ENCODE results near the gene HUNK.
"Not testable (repeated sequence)": the region's sequence is repeated elsewhere in the genome, so short reads cannot be mapped to it uniquely, and the experiment has no call there.

The HUNK gene

DNA sequence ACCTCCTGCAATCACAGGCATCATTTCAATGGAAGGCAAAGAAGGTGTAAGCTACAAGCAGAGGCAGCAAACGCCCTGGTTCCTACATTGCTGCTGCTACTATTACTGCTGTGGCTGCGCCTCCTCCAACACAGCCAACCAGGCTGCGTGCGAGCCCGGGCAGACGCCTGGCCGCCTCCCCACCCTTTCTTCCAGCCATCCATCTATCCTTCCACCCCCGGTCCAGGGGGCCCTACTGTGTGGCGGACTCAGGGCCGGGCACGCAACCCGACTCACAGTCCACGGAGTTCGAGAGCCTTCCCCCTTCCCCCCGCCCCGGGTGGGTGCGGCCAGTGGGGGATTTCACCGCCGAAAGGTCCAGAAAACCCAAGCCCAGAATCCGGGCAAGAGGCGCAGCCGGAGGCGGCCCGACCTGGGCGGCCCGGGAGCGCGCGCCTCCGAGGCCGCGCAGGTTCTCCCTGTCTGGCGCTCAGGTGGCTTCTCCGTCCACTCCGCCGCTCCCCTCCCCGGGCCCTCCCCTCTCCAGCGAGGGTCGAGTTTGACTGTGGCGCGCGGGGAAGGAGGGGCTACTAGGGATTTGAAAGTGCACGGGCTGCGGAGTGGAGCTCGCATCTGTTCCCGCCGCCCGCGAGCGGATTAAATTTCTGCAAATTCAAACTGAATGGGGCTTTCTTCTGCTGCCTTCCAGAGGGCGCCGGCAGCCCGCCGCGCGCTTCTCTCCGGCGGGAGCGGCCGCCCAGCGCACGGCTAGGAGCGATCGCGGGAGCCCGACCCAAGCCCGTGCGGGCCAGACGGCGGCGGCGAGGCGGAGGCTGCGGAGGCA is at the start of gene HUNK:
HUNK (plus strand) TSS at position 569 of the 823 bp plus-strand sequence. CDS start 655 bp downstream, outside the sequence.
- no peak for DNase-seq

DNA sequence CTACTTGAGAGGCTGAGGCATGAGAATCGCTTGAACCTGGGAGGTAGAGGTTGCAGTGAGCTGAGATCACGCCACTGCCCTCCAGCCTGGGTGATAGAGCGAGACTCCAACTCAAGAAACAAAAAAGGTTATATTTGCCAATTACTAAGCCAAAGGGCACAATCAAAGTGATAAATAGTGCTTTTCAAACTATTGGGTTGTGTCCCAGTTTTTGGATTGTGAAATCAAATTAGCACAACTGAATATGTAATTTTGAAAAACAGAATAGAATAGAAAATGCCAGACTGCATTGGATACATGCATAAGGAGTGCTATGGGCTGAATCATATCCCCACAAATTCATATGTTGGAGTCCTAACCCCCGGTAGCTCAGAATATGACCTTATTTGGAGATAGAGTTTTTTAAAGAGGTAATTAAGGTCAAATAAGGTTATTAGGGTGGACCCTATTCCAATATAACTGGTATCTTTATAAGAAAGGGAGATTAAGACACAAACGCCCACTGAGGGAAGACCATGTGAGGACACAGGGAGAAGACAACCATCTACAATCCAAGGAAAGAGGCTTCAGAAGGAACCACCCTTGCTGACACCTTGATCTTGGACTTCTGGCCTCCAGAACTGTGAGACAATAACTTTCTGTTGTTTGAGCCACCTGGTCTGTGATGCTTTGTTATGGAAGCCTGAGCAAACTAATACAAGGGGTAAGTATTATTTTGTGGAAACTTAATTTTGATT is 42.9 kb upstream of the HUNK start:
- no peak for DNase-seq

DNA sequence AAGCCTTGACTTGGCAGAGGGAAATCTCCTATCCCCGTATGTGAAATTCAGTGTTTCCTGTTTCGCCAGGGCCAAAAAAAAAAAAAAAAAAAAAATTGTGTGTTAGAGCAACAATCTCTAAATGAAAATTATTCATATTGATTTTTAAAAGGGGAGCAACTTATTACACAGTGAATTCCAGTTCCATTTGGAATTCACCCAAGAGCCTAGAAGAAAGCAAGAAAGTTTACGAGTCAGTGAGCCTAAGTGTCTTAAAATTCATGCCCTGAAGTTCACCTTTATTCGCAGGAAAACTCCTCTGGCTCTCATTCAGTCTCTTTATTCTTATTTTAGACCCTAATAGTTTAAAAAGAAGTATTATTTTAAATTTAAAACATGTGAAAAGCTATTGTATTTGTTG is 42.1 kb upstream of the HUNK start:
- DNase-seq, result no peak

DNA sequence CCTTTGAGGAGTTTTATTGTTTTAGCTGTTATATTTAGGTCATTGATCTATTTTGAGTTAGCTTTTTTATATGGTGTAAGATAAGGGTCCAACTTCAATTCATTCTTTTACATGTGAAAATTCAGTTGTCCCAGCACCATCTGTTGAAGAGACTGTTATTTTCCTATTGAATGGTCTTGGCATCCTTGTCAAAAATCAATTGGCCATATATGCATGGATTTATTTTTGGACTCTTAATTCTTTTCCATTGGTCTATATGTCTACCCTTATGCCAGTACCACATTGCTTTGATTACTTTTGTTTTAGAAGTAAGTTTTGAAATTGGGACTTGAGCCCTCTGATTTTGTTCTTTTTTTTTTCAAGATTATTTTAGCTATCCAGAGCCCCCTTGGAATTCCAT is 35.8 kb upstream of the HUNK start:
- DNase-seq, result no peak

DNA sequence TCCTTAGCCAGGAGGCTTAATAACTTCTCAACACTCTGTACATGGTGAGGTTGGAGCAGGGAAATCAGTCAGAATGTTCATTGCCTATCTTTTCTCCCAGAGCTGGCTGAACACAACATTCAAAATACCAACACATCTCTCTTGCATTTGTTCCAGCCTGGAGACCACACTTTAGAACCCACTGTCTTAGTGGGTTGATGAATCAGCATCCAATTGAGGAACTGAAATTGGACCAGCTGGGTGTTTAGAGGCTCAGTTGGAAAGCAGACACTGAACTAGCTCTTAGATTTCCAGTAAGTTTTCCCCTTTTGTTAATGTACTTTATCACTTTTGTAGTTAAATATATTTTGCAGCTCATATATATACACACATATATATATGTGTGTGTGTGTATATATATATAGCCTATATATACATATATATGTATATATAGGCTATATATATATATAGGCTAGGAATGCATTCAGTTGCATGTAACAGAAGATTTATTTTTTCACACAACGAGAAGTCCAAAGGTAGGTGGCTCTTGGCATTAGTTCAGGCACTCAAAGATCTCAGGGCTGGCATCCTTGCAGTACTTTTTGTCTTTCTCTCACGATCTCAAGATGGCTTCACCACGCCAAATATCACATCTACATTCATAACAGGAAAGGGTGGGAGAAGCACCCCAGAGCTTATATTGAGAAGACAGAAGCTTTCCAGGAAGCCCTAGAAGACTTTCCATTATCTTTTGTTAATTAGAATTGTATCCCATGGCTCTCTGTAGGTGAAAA is 35.0 kb upstream of the HUNK start:
- DNase-seq, result peak; percentile 3

DNA sequence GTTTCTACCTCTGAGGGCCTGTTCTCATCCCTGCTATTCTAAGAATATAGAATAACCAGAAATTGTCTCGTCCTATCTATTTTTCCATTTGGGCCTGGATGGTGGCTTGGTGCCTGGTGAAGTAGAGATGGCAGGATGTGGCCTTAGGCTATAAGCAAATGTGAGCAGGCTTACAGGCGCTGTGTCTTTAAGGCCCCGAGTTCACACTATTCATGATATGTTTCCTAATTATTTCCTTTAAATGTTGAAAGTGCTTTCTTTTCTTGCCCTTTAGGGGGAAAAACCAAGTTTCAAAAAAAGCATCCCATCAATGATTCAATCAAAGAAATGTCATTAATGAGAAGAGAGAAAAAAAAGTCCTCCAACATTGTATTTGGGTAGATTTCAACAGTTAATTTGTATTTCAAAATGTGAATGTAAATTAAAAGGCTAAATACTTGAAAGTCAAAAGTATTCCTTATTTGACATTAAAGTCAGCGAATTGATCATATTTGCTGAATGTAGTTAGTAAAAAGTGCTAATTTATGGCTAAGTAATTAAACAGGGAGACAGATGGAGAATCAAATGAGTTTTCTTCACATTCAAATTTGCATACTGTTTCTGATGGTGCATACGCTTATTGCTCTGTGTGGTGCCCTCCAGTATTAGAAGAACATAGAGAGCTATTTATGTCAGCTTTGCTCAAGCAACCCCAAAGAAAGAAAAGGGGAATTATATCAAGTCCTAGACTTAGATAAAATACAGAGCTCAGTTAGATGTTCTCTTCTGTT is 34.0 kb upstream of the HUNK start:
- no peak for DNase-seq

DNA sequence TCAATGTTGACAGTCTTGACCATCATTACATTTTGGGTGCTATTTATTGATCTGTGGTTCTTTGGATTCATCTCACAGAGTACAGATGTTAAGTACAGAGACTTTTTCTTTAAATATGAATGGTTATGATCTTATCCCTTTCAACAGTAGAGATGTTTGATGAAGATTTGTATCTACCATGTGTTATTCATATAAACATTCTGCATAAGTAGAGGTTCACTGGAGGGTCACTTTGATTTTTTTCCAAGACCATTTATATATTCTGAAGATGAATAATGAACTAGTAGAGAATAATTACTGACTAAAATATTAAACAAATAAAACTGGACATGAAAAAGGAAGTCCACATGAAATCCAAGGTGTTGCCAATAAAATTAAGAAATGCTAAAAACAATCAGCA is 28.6 kb upstream of the HUNK start:
- no peak for DNase-seq

DNA sequence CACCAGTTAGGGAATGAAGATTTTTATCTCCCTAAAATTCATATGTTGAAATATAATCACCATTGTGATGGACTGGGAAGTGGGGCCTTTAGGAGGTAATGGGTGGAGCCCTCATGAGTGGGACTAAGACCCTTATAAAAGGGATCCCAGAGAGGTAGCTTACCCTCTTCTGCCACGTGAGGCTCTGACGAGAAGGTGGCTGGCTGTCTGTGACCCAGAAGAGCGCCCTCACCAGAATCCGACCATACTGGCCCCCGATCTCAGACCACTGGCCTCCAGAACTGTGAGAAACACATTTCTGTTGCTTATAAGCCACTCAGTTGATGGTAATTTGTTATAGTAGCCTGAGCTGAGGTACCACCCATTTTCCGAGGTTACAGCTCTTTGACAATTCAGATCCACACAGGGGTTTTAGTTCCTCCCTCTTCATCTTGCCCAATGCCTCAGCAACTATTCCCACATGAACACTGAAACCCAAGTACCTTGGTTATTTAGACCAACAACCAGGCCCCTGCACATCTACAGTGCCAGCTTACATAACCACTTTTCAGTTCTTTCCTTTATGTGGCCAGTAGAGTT is 27.6 kb upstream of the HUNK start:
- DNase-seq, result no peak

DNA sequence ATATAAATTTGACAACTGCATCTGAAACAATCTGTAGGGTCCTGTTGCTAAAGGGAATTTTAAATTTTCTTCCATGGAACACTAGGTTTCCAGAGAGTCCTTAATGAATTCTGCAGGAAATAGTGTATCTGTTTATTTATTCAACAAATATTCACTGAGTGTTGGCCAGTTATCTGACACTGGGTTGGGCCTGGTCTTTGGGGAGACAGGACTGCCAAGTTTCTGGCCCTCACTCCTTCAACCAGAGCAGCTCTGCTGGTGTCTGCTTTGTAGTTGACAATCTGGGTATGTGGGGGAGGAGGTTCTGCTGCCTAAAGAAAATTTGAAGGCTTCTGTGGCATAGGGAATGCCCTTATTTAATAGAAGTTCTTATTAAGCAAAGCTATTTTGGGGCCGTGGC is 26.1 kb upstream of the HUNK start:
- DNase-seq, result no peak

DNA sequence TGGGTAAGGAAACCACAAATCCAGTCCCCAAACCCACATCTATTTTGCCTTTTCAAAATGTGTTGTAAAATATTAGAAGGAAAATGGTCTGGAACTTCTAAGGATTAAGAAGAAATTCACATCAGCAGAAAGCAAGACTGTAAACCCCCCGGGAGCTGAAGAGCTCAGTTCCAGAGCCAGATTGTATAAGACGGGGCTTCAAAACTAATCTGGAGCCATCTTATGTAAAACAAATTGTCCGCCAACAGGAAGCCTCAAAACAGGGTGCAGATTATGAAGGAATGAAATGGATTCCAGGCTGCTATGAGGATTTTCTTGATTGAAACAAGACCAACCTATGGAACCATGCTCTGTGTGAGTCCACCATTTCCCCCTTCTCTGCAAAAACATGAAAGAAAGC is 25.1 kb upstream of the HUNK start:
- no peak for DNase-seq

DNA sequence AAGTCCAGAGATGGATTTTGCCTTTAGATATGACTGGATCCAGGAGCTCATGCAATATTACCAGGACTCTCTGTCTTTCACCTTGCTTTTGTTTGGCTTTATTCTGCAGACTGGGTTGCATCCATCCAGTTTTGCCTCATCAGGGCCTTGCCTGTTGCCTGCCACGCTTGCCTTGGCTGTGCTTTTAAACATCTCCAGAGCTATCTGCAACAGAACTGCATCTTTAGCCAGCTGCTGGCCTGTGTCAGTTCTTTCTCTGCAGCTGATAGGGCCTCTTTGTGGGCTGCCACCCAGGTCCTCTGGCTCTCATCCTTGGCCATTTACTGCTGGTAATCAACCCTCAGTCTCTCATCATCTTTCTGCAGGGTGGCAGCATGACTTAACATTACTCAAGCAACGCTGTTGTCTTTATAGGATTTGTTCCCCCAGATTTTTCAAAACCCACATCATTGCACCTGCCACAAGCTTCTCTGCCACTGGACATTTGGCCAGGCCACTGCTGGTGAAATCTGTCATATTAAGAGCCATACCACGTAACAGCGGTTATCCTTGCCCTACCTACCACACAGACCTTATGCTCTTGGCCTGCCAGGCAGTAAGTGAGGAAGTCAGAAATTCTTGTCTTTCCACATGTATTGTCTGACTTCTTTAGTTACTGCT is 24.4 kb upstream of the HUNK start:
- no peak for DNase-seq

DNA sequence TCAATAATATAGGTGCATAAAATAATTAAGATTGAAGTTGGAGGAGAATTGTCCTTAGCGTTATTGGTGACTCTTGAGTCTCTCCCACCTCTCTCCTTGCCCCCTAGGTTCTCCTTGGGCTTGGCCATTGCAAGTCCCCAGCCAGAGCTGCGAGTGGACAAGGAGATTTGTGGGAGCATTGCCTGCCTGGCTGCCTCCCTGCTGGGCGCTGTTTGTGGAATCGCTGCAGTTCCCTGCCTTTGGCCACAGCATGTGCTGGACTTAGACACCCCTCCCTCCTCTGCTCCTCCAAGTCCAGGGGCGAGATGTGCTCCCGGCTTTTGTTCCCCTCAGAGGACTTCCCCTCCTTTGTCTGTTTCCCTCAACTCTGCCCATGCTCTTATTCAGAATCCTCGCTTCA is 21.9 kb upstream of the HUNK start:
- no peak for DNase-seq

DNA sequence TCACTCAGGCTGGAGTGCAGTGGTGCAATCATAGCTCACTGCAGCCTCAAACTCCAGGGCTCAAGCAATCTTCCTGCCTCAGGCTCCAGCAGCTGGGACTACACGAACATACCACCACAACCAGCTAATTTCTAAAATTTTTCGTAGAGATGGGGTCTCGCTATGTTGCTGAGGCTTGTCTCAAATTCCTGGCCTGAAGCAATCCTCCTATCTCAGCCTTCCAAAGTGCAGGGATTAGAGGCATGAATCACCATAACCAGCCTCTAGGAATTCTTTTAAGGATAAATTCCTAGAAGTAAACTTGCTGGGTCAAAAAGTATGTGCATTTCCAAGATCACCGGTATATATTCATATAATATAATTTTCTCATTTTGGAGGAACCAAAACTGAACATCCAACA is 17.6 kb upstream of the HUNK start:
- DNase-seq, result no peak

DNA sequence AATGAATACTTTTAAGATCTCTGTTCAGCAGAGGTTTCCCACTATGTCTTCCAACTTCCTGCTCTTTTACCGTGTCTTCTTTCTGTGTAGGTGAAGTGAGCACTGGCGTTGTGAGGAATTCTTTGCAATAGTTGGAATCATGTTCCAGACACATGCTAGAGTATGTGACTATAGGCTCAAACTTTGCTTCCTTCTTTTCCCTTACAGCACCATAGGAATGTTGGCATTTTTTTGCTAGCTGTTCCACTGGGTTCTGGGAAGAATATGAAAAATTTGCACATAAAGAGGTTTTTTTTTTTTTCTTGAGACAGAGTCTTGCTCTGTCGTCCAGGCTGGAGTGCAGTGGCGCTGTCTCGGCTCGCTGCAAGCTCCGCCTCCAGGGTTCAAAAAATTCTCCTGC is 15.7 kb upstream of the HUNK start:
- DNase-seq, result no peak

DNA sequence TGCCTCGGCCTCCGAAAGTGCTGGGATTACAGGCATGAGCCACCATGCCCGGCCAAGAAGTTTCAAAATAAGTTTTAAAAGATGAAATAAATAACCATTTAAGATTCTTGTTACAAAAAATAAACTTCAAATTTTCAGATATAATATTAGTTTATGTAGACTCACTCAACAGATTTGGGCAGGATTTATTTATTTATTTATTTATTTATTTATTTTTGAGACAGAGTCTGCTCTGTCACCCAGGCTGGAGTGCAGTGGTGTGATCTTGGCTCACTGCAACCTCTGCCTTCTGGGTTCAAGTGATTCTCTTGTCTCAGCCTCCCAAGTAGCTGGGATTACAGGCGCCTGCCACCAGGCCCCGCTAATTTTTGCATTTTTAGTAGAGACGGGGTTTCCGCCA is 15.2 kb upstream of the HUNK start:
- DNase-seq, result not testable (repeated sequence)

DNA sequence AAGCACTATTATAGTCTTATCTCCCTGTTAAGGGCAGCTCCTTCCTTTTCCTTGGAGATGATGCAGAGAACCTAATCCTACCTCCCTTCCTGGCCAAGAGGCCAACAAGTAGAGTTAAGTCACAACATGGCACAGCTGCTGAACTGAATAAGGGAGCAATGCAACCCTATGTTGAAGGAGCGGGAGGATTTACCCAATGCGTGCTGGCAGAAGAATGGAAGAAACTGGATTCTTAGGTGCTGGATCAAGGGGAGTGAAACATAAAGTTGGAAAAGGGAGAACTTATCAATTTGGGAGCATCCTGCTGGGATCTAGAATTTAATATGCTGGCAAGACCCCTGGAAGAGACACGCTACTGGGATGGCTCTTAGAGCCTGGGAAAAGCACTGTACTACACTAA is 12.0 kb upstream of the HUNK start:
- no peak for DNase-seq

DNA sequence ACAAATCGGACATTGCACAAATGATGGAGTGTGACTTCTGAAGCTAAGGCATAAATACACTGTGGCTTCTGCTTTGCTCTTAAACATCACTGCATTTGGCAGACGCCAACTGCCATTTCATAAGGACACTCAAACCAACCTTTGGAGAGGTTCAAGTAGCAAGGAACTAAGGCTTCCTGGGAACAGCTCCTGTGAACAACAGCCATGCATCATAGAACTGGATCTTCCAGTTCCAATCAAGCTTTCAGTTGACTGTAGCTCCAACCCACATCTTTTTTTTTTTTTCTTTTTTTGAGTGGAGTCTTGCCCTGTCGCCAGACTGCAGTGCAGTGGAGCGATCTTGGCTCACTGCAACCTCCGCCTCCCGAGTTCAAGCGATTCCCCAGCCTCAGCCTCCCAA is 10.7 kb upstream of the HUNK start:
- no peak for DNase-seq

DNA sequence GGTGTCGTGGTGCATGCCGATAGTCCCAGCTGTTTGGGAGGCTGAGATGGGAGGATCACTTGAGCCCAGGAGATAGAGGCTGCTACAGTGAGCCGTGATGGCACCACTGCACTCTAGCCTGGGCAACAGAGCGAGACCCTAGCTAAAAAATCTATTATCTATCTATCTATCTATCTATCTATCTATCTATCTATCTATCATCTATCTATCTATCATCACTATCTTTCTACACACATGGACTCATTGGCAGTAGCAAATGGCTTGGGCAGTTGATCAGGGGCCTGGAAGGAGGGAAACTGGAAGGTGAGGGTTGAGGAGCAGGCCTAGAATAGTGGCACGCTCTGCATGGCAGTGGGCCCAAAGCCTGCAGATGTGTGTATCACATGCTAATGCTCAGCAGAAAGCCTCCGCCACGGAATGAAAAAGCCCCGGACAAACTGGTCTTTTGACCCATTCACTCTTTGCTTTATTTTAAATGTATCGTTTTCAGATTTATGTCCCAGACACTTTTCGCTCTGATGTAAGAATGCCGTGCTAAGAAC is 7.3 kb upstream of the HUNK start:
- no peak for DNase-seq

DNA sequence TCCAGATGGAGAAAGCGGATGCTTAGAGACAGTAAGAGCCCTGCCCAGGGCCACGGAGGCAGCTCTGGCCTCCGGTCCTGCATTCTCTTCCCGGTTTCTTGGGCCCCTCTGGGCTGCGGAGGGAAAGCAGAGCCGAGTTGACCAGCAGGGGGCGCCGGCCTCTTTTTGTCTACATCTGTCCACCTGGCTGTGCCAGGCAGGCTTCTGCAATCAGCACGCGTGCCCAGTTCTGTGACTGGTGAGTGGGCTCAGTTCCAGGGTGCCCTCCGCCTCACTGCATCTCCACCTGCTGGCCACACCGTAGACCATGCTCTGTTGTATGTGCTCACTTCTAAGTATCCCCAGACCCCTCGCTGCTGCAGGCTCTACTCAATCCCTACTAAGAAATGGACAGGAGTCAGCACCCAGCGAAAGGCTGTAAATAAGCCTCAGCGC is 6.7 kb upstream of the HUNK start:
- peak; percentile 64 for DNase-seq

DNA sequence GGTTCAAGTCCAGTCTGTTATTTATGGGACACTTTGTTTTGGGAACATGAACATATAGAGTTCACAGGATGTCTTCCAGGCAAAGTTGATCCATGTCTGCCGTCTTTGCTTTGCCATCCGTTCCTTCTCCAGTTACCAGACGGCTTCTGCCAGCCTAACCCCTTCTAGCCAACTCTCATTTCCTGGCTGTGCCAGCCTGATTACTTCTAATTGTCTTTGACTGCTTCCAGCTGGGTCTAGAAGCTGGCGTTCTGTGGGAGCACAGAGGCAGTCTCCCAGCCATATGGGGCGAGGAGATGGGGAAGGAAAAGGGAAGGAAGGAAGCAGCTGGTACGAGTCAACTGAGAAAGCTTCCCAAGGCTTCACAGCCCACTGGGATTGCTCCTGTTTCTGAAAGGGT is 3.1 kb upstream of the HUNK start:
- no peak for DNase-seq

DNA sequence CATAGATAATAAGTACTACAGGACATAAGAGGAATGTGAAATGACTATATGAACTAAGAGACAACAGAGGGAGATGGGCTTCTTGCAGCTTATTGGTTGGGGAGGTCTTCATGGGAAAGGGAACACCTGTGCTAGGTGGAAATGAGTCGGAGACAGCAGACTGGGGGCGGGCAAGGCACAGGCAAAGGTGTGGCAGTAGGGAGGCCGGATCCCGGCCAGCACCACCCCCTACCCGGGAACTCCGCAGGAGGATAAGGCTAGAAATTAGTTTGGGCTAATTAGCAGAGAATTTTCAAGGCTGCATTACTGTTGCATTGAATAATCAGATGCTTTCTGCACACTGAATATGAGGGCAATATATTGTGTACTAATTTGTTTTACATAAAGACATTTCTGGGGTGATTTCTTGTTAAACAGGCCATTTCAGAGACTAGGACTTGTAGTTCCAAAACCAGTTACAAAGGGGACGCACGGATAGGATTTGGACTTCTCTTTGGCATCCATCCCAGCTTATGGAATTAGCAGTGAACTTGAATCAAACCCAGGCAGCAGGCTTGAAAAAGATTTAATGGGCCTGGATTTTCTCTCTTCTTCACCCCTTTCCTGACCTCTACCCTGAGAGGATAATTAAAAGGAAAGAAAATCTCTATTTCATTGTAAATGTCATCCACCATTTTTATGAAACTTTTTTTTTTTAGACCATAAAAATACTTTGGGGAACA is 2.2 kb upstream of the HUNK start:
- no peak for DNase-seq

All from OCI-M1 (cell line).